HepG2 (cell line): ENCODE results near the gene PDCD10. TPM values are rescaled to one million over a fixed set of nuclear protein-coding genes. Genes with fewer than 3 reads are reported as not detected.

ENCODE experiments used
- ARID2 ChIP-seq: sonication (generic); formaldehyde crosslinking; IDR thresholded peaks from 2 replicates; pipeline ENCODE4 v1.8.1; 2022; ENCODE audit warnings: mild to moderate bottlenecking, missing genetic modification reagents, borderline replicate concordance
- DZIP1 ChIP-seq: sonication (generic); formaldehyde crosslinking; IDR thresholded peaks from 2 replicates; pipeline ENCODE4 v1.5.0; 2020; ENCODE audit warnings: mild to moderate bottlenecking, missing genetic modification reagents
- KDM6A ChIP-seq: IDR thresholded peaks from 2 replicates; pipeline ENCODE4 v1.6.1; 2016; ENCODE audit warnings: low read depth
- MTERF4 ChIP-seq: sonication (generic); formaldehyde crosslinking; IDR thresholded peaks from 2 replicates; pipeline ENCODE4 v1.8.0; 2023; ENCODE audit warnings: mild to moderate bottlenecking, missing genetic modification reagents
- PHF21A ChIP-seq: sonication (generic); formaldehyde crosslinking; IDR thresholded peaks from 2 replicates; pipeline ENCODE4 v1.5.0; 2020; ENCODE audit warnings: mild to moderate bottlenecking, missing genetic modification reagents
- POLR2G ChIP-seq: fragments of 200-400 bp; formaldehyde crosslinking; IDR thresholded peaks from 2 replicates; pipeline ENCODE4 v1.6.1; 2018; ENCODE audit warnings: mild to moderate bottlenecking, low read depth, low read length, moderate library complexity
- RCOR2 ChIP-seq: IDR thresholded peaks from 2 replicates; pipeline ENCODE4 v1.6.1; 2016; ENCODE audit warnings: missing biosample characterization, missing genetic modification reagents
- REXO4 ChIP-seq: sonication (generic); formaldehyde crosslinking; IDR thresholded peaks from 2 replicates; pipeline ENCODE4 v1.8.0; 2022; ENCODE audit warnings: missing genetic modification reagents, mild to moderate bottlenecking, borderline replicate concordance
- TSC22D2 ChIP-seq: sonication (generic); formaldehyde crosslinking; IDR thresholded peaks from 2 replicates; pipeline ENCODE4 v1.5.1; 2020; ENCODE audit warnings: missing genetic modification reagents, mild to moderate bottlenecking, borderline replicate concordance
- ZNF512 ChIP-seq: sonication (generic); formaldehyde crosslinking; IDR thresholded peaks from 2 replicates; pipeline ENCODE4 v1.4.0; 2020; ENCODE audit warnings: mild to moderate bottlenecking, missing genetic modification reagents
- polyA plus RNA-seq, 8 experiments: library from polyadenylated mRNA; depleted of rRNA in 3 of 8; stranded (reverse) in 7 of 8; unstranded in 1 of 8; fragments of >200 nt; fragmentation: Illumina TruSeq in 4 of 8; extraction: Trizol in 4 of 8; gene quantifications; 2 replicates each; pipeline versions ENCODE4 v1.2.1 to v1.2.3, GENCODE V29; 2011 to 2016; ENCODE audit warnings: low read depth in 4 of 8, missing spikeins in 1 of 8, mixed read lengths in 1 of 8; ENCODE audit not compliant: insufficient read depth in 1 of 8
- total RNA-seq, 5 experiments: library from RNA; depleted of rRNA; stranded (reverse); fragments of >200 nt; fragmentation: Illumina TruSeq; extraction: Trizol; gene quantifications; 2 replicates each; pipeline ENCODE4 v1.2.3, GENCODE V29; 2016; ENCODE audit warnings: low read depth in 1 of 5

PDCD10 gene
- total and polyA plus RNA-seq, 2 of the 13 experiments (the other 11 are each of a cell fraction or from before 2014, with no cell fraction given), result 48.5 to 53.9 TPM

- no peak for TF ChIP-seq ARID2 (CRISPR knock-in tag)
- TF ChIP-seq PHF21A (CRISPR knock-in tag), result no peak
- TF ChIP-seq KDM6A (CRISPR knock-in tag), result no peak
- no peak for TF ChIP-seq REXO4
- TF ChIP-seq POLR2G, result peak; percentile 82
- TF ChIP-seq RCOR2 (CRISPR knock-in tag), result no peak
- no peak for TF ChIP-seq ZNF512 (CRISPR knock-in tag)
- 0 out of 2 replicates have a peak, but pooled peaks have one; percentile 51 for TF ChIP-seq TSC22D2 (CRISPR knock-in tag)
- peak; percentile 62; the same call in 1 of the 2 replicates for TF ChIP-seq MTERF4
- no peak for TF ChIP-seq DZIP1 (CRISPR knock-in tag)
These were observed 794 bp upstream of the PDCD10 start, which contains the start of gene SERPINI1 (continued) for GRCh38 chr3:167735233-167736138.
